Fibroblast of pulmonary artery (primary cell): Measurements from ENCODE around the gene RRP36.

ENCODE experiments used
- DNase-seq: peaks from one replicate; pipeline ENCODE4 v3.0.0-alpha.2; 2010; ENCODE audit warnings: low read depth
- H3K4me3 ChIP-seq: replicated peaks from 2 replicates; pipeline ENCODE4 v1.5.1; 2011; ENCODE audit warnings: low read depth, mild to moderate bottlenecking, control low read depth, low read length, moderate library complexity
- TF ChIP-seq, protein P1 (sequence below): IDR thresholded peaks from 2 replicates; pipeline ENCODE4 v1.5.1; 2011; ENCODE audit warnings: mild to moderate bottlenecking, control low read depth, low read length, inconsistent platforms; ENCODE audit errors: missing control alignments

RRP36 gene

DNA sequence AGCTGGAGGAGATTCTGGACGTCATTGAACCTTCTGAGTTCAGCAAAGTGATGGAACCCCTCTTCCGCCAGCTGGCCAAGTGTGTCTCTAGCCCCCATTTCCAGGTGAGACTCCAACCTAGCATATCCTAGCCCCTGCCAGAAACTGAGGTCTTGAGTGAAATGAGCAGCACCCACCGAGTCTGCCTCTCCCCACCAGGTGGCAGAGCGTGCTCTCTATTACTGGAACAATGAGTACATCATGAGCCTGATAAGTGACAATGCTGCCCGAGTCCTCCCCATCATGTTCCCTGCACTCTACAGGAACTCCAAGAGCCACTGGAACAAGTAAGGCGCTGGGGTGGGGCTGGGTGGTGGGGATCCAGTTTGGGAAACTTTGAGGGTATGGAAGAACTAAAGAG is 12.3 kb upstream of the RRP36 start:
- TF ChIP-seq, protein P1, sequence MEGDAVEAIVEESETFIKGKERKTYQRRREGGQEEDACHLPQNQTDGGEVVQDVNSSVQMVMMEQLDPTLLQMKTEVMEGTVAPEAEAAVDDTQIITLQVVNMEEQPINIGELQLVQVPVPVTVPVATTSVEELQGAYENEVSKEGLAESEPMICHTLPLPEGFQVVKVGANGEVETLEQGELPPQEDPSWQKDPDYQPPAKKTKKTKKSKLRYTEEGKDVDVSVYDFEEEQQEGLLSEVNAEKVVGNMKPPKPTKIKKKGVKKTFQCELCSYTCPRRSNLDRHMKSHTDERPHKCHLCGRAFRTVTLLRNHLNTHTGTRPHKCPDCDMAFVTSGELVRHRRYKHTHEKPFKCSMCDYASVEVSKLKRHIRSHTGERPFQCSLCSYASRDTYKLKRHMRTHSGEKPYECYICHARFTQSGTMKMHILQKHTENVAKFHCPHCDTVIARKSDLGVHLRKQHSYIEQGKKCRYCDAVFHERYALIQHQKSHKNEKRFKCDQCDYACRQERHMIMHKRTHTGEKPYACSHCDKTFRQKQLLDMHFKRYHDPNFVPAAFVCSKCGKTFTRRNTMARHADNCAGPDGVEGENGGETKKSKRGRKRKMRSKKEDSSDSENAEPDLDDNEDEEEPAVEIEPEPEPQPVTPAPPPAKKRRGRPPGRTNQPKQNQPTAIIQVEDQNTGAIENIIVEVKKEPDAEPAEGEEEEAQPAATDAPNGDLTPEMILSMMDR = peak; percentile 60
- DNase-seq = peak; percentile 59
- no peak overlapping the region for H3K4me3 ChIP-seq

DNA sequence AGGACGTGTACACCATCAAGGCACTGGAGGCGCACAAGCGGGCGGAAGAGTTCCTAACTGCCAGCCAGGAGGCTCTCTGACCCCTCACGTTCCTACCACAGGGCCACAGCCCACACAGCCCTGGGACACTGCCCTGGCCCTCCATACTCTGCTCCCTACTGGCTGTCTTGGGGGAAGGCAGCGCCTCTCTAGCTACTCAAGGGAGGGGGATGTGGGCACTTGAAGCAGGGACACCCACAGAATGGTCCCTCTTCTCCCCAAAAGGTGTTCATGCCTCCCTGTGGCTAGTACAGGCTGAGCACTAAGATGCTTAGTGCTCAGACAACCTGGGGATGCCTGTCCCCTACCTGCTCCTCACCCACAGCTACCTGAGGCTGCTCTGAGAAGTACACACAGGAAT is 10.2 kb upstream of the RRP36 start:
- no peak for DNase-seq
- no peak overlapping the region for H3K4me3 ChIP-seq
- TF ChIP-seq, protein P1 = no peak

DNA sequence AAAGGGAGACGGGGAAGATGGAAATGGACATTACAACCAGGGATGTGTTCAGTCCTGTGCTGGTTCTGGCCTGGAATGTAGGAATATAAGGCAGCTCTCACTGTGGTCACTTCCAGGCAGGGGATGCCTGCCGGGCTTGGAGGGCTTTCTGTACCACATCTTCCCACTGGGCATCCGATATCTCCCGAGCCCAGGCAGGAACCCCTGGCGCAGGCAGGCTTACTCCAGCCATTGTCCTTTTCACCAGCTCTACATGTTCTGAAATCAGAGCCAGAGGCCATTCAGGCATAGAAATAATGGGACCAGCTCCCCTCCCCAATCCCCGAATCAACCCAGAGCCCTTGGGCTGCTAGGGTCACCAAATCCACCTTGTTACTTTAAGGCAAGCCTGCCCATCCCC is 9.1 kb upstream of the RRP36 start:
- TF ChIP-seq, protein P1 = no peak
- H3K4me3 ChIP-seq = peak overlapping the region; percentile 84

DNA sequence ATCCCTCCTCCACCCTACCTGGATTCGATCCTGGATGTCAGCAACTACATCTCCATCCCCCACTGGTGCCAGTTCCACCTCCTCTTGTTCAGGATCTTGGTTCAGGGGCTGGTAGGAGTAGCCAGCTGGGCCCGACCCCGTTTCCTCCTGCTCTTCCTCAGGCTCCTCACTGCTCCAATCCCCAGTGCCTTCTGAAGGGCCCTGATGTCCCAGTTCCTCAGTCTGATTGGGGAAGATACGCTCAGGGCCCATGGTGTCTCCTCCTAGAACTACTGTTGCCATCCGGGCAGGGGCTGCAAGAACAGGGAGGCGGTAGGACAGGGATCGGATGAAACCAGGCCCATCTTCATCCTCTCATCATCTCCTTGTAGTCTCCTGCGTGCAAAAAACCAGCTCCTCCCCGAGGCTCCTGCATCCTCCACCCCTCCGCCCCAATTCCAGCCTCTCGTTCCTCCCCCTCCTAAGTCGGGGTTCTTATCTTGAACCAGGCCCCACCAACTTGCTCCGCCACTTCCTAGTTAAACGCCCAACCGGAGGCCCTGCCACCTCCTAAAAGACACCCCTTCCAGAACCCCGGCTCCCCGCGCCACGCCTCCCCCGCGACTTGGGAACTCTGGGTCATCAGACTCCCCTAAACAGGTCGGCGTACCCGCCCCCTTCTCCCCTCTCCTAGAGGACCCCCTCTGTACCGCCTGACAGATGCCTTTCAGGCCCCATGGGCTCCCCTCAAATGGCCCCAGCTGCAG is 8.2 kb upstream of the RRP36 start:
- peak overlapping the region; percentile 84 for H3K4me3 ChIP-seq
- TF ChIP-seq, protein P1 = no peak

More for the DNA sequence above, 9.1 kb upstream of the RRP36 start:
- no peak for DNase-seq

DNA sequence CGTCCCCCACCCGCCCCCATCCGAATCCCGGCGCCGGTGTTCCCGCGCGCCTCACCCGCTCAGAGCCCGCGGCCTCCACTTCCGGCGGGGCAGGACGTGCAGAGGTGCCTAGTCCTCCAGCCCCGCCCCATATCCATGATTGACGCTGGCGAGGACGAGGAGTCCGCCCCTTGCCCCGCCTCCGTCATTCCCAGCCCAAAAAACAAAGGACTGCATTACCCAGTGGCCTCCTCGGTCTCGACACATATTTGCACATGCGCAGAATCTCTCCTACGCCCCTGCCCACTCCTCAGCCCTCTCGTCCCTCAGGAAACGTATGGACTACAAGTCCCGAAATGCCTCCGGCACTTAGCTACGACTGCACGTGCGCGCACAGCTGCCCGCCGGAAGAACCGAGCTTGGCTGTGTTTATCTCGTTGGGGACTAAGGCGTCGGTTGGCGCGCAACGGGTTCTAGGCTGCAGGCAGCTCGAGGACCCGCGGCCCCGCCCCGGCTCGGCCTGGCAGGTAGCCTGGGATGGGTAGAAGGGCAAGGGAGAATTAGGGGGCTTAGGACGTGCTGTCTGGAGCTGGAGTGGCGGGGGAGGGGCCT is 7.5 kb upstream of the RRP36 start, which contains the start of the genes KLHDC3 and MEA1:
Gene KLHDC3 (plus strand): TSS at position 407 of the 591 bp plus-strand sequence. CDS start 2,944 bp downstream, outside the sequence.
Gene MEA1 (minus strand): TSS at position 104 of the 591 bp plus-strand sequence. CDS start 133 bp downstream, outside the sequence.
- peak; percentile 100 for DNase-seq
- TF ChIP-seq, protein P1 = no peak
- peak within 1 kb of the TSS; percentile 84 for H3K4me3 ChIP-seq

More for the DNA sequence above, 8.2 kb upstream of the RRP36 start:
- DNase-seq = peak; percentile 23

DNA sequence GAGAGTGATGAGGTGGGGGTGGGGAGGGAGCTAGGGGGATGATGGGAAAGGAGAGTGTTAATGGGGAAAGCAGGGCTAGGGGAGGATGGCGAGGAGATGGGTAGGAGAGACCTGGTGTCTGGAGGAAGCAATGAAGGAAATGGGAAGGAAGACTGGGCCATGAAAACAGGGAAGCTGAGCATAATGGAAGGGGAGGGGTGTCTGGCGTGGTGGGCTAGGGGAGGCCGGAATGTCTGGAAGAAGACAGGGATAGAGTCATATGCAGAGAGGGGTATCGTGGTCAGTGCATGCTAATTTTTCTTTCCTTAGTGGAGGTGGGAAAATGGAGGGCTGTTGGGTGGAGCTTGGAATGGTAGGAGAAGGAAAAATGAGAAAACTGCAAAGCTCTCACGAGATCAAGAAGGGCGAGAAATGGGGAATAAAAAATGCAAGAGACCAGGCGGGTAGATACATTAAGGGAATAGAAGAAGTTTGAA is 7.0 kb upstream of the RRP36 start:
- H3K4me3 ChIP-seq = peak overlapping the region; percentile 84
- TF ChIP-seq, protein P1 = no peak
- peak; percentile 46 for DNase-seq
